ENCODE measurements around the gene VGLL3. TPM values are rescaled to one million over a fixed set of nuclear protein-coding genes. Genes with fewer than 3 reads are reported as not detected.
A peak's percentile ranks its signal among the peaks of the same experiment; 100 is the strongest.
"Not testable (repeated sequence)": the region's sequence is repeated elsewhere in the genome, so short reads cannot be mapped to it uniquely, and the experiment has no call there.

VGLL3 gene
- total RNA-seq, 1 donor from 2014 or later, result 40.6 TPM

GRCh38 chr3:86976219-86976618 lies 14.7 kb downstream of the VGLL3 start:
- Histone ChIP-seq H3K36me3 (ENCODE audit: control insufficient read depth, insufficient read depth, low read length) (no peaks in the 10 kb centered on the region), H3K27me3 (ENCODE audit: control insufficient read depth, insufficient read depth, low read length) (no peaks in the 10 kb centered on the region), H3K4me3 (ENCODE audit: low read depth, low read length) (no peak overlapping the region)
- no peak for TF ChIP-seq CTCF (IDR thresholded peaks at IDR 0.05; ENCODE audit: insufficient read depth, low read length, poor library complexity, severe bottlenecking)
- no peak for DNase-seq (ENCODE audit: low read depth)

- not testable (repeated sequence) for H3K4me3 ChIP-seq (ENCODE audit: low read depth, low read length); DNase-seq (ENCODE audit: low read depth); H3K36me3 ChIP-seq (ENCODE audit: control insufficient read depth, insufficient read depth, low read length); H3K27me3 ChIP-seq (ENCODE audit: control insufficient read depth, insufficient read depth, low read length)
Observed at GRCh38 chr3:86974177-86974576, 16.8 kb downstream of the VGLL3 start.

- DNase-seq (ENCODE audit: low read depth), result no peak
- H3K27me3 ChIP-seq (ENCODE audit: control insufficient read depth, insufficient read depth, low read length), result no peaks in the 10 kb centered on the region
- no peak for TF ChIP-seq CTCF (IDR thresholded peaks at IDR 0.05; ENCODE audit: insufficient read depth, low read length, poor library complexity, severe bottlenecking)
Observed at GRCh38 chr3:86973440-86973839, 17.5 kb downstream of the VGLL3 start.

GRCh38 chr3:86969500-86970189 lies 21.3 kb downstream of the VGLL3 start:
- H3K4me3 ChIP-seq (ENCODE audit: low read depth, low read length), result no peak overlapping the region
- DNase-seq (ENCODE audit: low read depth), result no peak
- H3K27me3 ChIP-seq (ENCODE audit: control insufficient read depth, insufficient read depth, low read length), result no peaks in the 10 kb centered on the region
- peak; percentile 52 for TF ChIP-seq CTCF (IDR thresholded peaks at IDR 0.05; ENCODE audit: insufficient read depth, low read length, poor library complexity, severe bottlenecking)
- H3K36me3 ChIP-seq (ENCODE audit: control insufficient read depth, insufficient read depth, low read length), result no peaks in the 10 kb centered on the region

More at GRCh38 chr3:86973440-86973839, 17.5 kb downstream of the VGLL3 start:
- Histone ChIP-seq H3K4me3 (ENCODE audit: low read depth, low read length) (no peak overlapping the region), H3K36me3 (ENCODE audit: control insufficient read depth, insufficient read depth, low read length) (no peaks in the 10 kb centered on the region)

- DNase-seq (ENCODE audit: low read depth), result no peak
- H3K27me3 ChIP-seq (ENCODE audit: control insufficient read depth, insufficient read depth, low read length), result no peaks in the 10 kb centered on the region
- H3K4me3 ChIP-seq (ENCODE audit: low read depth, low read length), result no peak overlapping the region
- H3K36me3 ChIP-seq (ENCODE audit: control insufficient read depth, insufficient read depth, low read length), result no peaks in the 10 kb centered on the region
- no peak for TF ChIP-seq CTCF (IDR thresholded peaks at IDR 0.05; ENCODE audit: insufficient read depth, low read length, poor library complexity, severe bottlenecking)
Observed at GRCh38 chr3:86968244-86968932, 22.6 kb downstream of the VGLL3 start.

- Histone ChIP-seq H3K4me3 (ENCODE audit: low read depth, low read length) (no peak overlapping the region), H3K27me3 (ENCODE audit: control insufficient read depth, insufficient read depth, low read length) (no peaks in the 10 kb centered on the region), H3K36me3 (ENCODE audit: control insufficient read depth, insufficient read depth, low read length) (no peaks in the 10 kb centered on the region)
- no peak for TF ChIP-seq CTCF (IDR thresholded peaks at IDR 0.05; ENCODE audit: insufficient read depth, low read length, poor library complexity, severe bottlenecking)
- no peak for DNase-seq (ENCODE audit: low read depth)
Observed at GRCh38 chr3:86967062-86967461, 23.9 kb downstream of the VGLL3 start.

All from kidney epithelial cell (primary cell).